WERI-Rb-1 (cell line): ENCODE data around the gene SEC24C.
"Not testable (repeated sequence)": the region's sequence is repeated elsewhere in the genome, so short reads cannot be mapped to it uniquely, and the experiment has no call there.

ENCODE experiments used
- DNase-seq: peaks from one replicate; pipeline ENCODE4 v3.0.0-alpha.2; 2020
- H3K27ac ChIP-seq: fragments of 250-450 bp; sonication (Bioruptor Pico); 2 replicates; pipeline ENCODE4 v1.5.1; 2020; ENCODE audit warnings: mild to moderate bottlenecking, moderate library complexity
- H3K27me3 ChIP-seq: fragments of 250-450 bp; sonication (Bioruptor Pico); 2 replicates; pipeline ENCODE4 v1.5.1; 2021; ENCODE audit warnings: mild to moderate bottlenecking, low read depth, moderate library complexity; ENCODE audit not compliant: insufficient read depth, severe bottlenecking
- H3K36me3 ChIP-seq: fragments of 250-450 bp; sonication (Bioruptor Pico); 2 replicates; pipeline ENCODE4 v1.5.1; 2020; ENCODE audit warnings: mild to moderate bottlenecking, moderate library complexity
- H3K4me3 ChIP-seq: 2 replicates; pipeline ENCODE4 v1.5.1; 2011; ENCODE audit warnings: low read depth, mild to moderate bottlenecking, control low read depth, low read length
- H3K9me3 ChIP-seq: fragments of 250-450 bp; sonication (Bioruptor Pico); 2 replicates; pipeline ENCODE4 v1.5.1; 2021; ENCODE audit warnings: mild to moderate bottlenecking, moderate library complexity; ENCODE audit not compliant: severe bottlenecking
- TF ChIP-seq, protein P1 (sequence below): IDR thresholded peaks from 2 replicates; pipeline ENCODE4 v1.5.1; 2011; ENCODE audit warnings: low read depth, mild to moderate bottlenecking, control low read depth, inconsistent platforms, low read length

Gene SEC24C, protein sequence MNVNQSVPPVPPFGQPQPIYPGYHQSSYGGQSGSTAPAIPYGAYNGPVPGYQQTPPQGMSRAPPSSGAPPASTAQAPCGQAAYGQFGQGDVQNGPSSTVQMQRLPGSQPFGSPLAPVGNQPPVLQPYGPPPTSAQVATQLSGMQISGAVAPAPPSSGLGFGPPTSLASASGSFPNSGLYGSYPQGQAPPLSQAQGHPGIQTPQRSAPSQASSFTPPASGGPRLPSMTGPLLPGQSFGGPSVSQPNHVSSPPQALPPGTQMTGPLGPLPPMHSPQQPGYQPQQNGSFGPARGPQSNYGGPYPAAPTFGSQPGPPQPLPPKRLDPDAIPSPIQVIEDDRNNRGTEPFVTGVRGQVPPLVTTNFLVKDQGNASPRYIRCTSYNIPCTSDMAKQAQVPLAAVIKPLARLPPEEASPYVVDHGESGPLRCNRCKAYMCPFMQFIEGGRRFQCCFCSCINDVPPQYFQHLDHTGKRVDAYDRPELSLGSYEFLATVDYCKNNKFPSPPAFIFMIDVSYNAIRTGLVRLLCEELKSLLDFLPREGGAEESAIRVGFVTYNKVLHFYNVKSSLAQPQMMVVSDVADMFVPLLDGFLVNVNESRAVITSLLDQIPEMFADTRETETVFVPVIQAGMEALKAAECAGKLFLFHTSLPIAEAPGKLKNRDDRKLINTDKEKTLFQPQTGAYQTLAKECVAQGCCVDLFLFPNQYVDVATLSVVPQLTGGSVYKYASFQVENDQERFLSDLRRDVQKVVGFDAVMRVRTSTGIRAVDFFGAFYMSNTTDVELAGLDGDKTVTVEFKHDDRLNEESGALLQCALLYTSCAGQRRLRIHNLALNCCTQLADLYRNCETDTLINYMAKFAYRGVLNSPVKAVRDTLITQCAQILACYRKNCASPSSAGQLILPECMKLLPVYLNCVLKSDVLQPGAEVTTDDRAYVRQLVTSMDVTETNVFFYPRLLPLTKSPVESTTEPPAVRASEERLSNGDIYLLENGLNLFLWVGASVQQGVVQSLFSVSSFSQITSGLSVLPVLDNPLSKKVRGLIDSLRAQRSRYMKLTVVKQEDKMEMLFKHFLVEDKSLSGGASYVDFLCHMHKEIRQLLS

GRCh38 chr10:73743905-73744663, at the start of gene SEC24C:
SEC24C (plus strand) TSS chr10:73744372; CDS start chr10:73746833, 2,461 bp downstream.
- TF ChIP-seq, protein P1, sequence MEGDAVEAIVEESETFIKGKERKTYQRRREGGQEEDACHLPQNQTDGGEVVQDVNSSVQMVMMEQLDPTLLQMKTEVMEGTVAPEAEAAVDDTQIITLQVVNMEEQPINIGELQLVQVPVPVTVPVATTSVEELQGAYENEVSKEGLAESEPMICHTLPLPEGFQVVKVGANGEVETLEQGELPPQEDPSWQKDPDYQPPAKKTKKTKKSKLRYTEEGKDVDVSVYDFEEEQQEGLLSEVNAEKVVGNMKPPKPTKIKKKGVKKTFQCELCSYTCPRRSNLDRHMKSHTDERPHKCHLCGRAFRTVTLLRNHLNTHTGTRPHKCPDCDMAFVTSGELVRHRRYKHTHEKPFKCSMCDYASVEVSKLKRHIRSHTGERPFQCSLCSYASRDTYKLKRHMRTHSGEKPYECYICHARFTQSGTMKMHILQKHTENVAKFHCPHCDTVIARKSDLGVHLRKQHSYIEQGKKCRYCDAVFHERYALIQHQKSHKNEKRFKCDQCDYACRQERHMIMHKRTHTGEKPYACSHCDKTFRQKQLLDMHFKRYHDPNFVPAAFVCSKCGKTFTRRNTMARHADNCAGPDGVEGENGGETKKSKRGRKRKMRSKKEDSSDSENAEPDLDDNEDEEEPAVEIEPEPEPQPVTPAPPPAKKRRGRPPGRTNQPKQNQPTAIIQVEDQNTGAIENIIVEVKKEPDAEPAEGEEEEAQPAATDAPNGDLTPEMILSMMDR, result no peak
- Histone ChIP-seq H3K4me3 (peak within 1 kb of the TSS; percentile 84), H3K36me3 (peaks cover 32% of the 10 kb centered on the region), H3K27ac (peak within 1 kb of the TSS; percentile 90), H3K27me3 (no peaks in the 10 kb centered on the region), H3K9me3 (no peaks in the 10 kb centered on the region)
- peak; percentile 96 for DNase-seq

- not testable (repeated sequence) for DNase-seq, H3K9me3 ChIP-seq, H3K4me3 ChIP-seq, H3K27ac ChIP-seq, H3K27me3 ChIP-seq, H3K36me3 ChIP-seq
These were observed 48.9 kb upstream of the SEC24C start for GRCh38 chr10:73695302-73695701.

DNA sequence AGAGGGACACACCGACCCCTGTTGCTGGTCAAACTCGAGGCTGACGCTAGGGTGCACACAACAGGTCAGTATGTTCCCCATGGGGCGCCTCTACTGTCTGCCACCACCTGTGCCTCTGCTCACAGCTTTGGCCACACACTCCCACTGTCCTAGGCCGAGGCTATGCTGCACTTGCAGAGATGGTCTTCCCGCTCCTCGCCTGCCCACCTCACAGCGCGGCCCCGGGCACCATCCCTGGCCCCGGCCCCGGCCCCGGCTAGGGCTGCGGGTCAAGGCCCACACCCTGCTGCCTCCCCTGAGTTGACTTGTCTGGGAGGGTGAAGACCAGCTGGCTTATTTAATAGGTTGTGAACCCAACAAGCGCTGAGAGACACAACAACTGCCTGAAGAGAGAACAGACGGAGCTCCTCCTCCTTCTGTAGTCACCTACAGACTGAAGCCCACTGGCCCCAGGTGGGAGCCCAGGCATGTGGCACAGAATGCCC, 46.5 kb upstream of the SEC24C start, which contains the start of gene AGAP5:
Gene AGAP5 (minus strand): TSS at position 435 of the 485 bp plus-strand sequence. CDS start 354 bp downstream, at position 81.
- not testable (repeated sequence) for DNase-seq, H3K4me3 ChIP-seq, H3K27ac ChIP-seq, H3K36me3 ChIP-seq, H3K9me3 ChIP-seq, H3K27me3 ChIP-seq

- not testable (repeated sequence) for H3K27me3 ChIP-seq, H3K9me3 ChIP-seq
These were observed 45.4 kb upstream of the SEC24C start for GRCh38 chr10:73698819-73699218.

GRCh38 chr10:73703924-73704323, 40.2 kb upstream of the SEC24C start:
- H3K36me3 ChIP-seq, H3K9me3 ChIP-seq, H3K4me3 ChIP-seq, DNase-seq, H3K27ac ChIP-seq, H3K27me3 ChIP-seq: not testable (repeated sequence)

More at GRCh38 chr10:73698819-73699218, 45.4 kb upstream of the SEC24C start:
- H3K27ac ChIP-seq, H3K4me3 ChIP-seq, H3K36me3 ChIP-seq, DNase-seq: not testable (repeated sequence)

DNA sequence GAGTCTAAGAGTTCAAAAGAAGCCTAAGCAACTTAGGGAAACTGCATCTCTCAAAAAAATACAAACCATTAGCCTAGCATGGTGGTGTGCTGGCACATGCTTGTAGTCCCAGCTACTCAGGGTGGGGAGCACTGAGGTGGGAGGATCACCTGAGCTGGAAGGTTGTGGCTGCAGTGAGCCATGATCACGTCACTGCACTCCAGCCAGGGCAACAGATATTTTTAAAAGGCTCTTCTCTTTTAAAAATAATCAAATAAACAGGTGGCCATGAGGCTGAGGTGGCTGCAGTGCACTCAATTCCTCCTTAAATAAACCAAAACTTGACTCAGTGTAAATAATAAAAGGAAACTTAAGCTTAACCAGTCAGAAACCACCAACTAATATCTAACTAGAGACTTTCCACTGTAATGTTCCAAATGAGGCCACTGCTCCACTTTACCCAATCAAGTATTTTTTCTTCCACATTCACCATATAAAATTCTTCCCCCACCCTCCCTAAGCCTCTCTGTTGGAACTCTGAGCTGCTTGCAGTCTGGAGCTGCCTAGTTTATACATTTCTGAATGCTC, 38.6 kb upstream of the SEC24C start:
- H3K36me3 ChIP-seq, H3K27ac ChIP-seq, DNase-seq, H3K9me3 ChIP-seq, H3K4me3 ChIP-seq, H3K27me3 ChIP-seq: not testable (repeated sequence)

- not testable (repeated sequence) for H3K9me3 ChIP-seq, H3K27me3 ChIP-seq, DNase-seq, H3K27ac ChIP-seq, H3K36me3 ChIP-seq, H3K4me3 ChIP-seq
These were observed 37.7 kb upstream of the SEC24C start for GRCh38 chr10:73706488-73706887.

DNA sequence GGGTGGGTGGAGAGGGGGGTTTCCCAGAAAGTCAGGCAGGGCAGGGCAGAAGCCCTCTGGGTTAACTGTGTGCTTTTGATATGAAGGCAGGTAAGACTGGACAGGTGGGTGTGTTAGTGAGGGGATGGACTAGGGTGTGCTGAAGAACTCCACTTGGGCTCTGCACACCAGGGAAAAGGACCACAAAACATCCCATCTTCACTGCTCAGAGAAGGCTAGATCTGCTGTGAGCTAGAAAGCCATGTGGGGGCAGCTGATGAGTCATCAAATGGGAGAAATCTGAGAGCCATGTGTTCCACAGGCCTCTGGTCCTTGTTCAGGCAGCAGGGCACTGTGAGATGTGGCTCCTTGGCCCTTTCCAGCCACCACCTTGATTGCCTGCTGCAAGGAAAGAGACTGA, 36.5 kb upstream of the SEC24C start:
- not testable (repeated sequence) for DNase-seq, H3K4me3 ChIP-seq, H3K27me3 ChIP-seq, H3K27ac ChIP-seq, H3K36me3 ChIP-seq, H3K9me3 ChIP-seq

- not testable (repeated sequence) for H3K36me3 ChIP-seq, H3K4me3 ChIP-seq, H3K27me3 ChIP-seq, DNase-seq, H3K9me3 ChIP-seq, H3K27ac ChIP-seq
These were observed 36.0 kb upstream of the SEC24C start for GRCh38 chr10:73708122-73708521.

DNA sequence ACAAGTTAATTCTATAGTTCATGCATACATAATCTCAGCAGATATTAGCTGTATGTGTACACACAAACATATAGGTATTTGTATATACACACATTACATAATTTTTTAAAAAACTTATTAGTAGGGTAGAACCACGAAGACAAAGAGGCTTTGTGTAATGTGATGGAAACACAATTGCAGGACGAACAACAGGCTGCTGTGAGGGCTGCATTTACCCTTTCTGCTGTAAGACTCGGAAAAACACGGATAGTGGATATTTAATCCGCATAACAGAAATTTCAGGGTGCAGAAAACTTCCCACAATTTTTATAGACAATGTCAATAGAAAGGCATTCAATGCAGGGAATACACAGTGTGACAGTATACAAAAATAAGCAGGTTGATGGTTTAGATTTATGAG, 32.5 kb upstream of the SEC24C start:
- not testable (repeated sequence) for H3K27me3 ChIP-seq, H3K4me3 ChIP-seq, H3K9me3 ChIP-seq, H3K27ac ChIP-seq, DNase-seq
- H3K36me3 ChIP-seq, result peaks cover 10% of the 10 kb centered on the region

DNA sequence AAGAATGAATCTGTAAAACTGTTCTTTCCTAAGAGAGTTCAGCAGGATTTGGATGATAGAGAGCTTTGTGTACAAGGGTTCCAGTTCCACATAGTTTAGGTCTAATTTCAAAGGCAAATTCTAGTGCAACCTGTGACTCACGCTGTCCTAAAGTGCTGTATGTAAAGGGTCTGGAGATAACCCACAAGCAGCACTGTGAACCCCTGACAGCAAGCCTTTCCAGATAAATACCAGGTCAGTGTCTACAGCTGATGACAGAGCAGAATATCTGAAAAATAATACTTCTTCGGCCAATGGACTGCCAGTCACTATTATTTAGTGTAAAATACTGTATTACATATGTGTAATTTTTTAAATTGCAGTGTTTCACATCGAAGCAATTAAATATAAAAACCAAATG, 30.3 kb upstream of the SEC24C start:
- H3K36me3 ChIP-seq, result peaks cover 17% of the 10 kb centered on the region
- H3K9me3 ChIP-seq, H3K27ac ChIP-seq, H3K27me3 ChIP-seq, H3K4me3 ChIP-seq, DNase-seq: not testable (repeated sequence)

GRCh38 chr10:73714483-73714882, 29.7 kb upstream of the SEC24C start:
- DNase-seq, H3K9me3 ChIP-seq, H3K27ac ChIP-seq, H3K4me3 ChIP-seq, H3K27me3 ChIP-seq: not testable (repeated sequence)
- H3K36me3 ChIP-seq, result peaks cover 19% of the 10 kb centered on the region
